NCI-H1694 treated with DMSO at 0.1 percent for 48 hours (cell line): ENCODE results near the gene MREG.

Experiments used
- DNase-seq: peaks from one replicate; lab custom pipeline; 2025; lab: John Stamatoyannopoulos, UW

Gene MREG, protein sequence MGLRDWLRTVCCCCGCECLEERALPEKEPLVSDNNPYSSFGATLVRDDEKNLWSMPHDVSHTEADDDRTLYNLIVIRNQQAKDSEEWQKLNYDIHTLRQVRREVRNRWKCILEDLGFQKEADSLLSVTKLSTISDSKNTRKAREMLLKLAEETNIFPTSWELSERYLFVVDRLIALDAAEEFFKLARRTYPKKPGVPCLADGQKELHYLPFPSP

DNA sequence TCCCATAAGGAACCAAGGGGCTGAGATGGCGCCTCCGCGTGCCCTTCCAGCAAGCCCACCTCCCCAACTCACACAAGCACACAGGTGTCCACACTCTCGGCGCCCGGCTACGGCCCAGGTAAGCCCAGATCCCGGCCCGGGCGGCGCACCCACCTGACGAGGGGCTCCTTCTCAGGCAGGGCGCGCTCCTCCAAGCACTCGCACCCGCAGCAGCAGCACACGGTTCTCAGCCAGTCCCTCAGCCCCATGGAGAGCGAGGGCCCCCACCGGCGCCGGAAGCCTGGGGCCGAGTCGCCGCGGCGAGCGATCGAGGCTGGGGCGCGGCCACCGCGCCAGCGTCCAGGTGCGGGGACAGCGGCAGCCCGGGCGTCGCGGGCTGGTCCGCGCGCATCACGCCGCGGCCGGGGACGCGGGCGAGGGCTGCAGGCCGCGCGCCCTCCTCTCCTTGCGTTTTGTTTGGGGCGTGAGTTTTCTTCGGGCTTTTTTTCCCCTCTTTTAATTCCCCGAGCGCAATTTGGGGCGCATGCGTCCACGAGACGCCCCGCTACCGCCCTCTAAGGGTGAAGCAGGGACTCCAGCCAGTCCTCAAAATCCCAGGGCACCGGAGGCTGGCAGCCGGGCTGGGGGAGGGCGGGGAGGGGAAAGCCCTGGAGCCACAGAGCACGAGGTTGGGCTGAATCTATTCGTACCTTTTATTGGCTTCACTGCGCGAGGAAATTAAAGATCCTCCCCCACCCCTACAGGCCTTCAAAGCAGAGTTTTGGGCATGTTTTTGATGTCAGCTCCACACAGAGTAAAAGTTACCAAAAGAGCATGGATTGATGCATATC lies at the start of gene MREG:
Gene MREG (minus strand): TSS at position 472 of the 830 bp plus-strand sequence. CDS start 224 bp downstream, at position 248.
- peak; percentile 82 for DNase-seq

DNA sequence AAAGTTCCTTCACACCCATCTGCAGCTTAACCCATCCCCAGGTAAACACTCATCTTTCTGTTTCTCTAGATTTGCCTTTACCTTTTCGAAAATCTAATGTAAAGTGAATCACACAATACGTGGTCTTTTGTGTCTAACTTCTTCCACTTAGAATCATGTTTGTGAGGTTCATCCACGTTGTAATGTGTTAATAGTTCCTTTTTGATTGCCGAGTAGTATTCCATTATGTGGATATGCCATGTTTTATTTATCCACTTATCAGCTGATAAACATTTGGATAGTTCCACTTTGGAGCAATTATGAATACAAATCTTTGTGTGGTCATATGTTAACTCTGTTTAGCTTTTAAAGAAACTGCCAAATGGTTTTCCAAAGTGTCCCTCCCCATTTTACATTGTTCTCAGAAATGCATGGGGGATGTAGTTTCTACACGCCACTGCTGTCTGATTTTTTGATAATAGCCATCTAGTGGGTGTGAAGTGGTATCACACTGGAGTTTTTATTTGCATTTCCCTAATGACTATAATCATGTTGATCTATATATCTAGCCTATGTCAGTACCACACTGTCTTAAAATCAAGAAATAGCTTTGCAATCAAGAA lies 46.0 kb upstream of the MREG start:
- DNase-seq, result no peak

DNA sequence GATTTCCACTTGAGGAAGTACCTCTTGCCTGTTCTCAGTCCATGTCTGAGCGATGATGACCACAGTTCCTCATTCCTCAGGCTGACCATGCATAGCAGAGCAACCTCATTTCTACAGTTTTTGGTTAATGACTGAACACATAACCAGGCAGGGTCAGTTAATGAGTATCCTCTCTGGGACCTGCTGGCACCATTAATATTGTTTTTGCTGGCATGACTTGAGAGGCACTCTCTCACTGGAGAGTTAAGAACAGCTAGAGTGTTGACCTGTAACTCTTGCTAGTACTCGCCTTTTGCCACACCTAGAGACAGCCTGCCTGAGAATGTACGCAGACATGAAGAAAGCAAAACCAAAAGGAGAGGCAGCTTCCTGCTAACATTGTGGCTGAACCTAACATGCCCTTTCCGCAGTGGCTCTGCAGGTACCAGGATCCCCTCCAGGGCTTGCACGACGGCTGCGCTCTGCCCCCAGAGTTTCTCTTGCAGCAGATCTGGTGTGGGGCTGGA lies 44.4 kb upstream of the MREG start:
- no peak for DNase-seq

DNA sequence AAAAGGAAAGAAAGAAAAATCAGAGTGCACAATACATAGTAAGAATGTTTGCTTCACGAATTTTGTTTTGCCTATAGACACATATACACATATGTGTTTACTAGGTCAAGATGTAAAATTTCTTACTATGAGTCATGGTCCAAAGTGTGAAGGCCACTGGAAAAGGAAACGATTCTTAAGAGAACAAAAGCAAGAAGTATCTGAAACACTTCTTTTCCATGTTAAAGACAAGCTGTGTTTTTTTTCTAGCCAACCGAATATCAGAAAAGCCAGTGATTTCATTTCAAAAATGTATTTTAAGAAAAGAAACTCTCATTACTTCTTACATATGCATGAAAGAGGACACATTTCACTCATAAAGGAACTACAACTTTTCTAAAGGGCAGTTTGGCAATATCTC lies 43.4 kb upstream of the MREG start:
- DNase-seq, result no peak

DNA sequence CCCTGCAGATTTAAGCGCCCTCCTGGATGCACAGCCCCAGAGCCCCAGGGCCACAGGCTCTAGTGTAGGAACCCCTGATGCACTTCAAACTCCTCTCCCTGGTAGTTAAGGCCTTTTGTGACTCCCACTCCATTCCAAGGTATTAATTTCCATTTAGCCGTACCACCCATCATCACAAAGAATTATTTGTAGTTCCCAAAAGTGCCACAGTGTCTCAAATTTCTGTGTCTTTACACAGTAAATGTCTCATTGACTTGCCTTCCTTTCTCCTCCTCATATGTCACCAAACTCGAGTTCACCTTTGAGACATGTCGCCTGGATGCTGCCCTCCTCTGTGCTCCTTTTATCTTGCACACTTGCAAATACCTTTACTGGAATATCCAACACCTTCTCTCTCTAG lies 42.3 kb upstream of the MREG start:
- DNase-seq, result no peak

DNA sequence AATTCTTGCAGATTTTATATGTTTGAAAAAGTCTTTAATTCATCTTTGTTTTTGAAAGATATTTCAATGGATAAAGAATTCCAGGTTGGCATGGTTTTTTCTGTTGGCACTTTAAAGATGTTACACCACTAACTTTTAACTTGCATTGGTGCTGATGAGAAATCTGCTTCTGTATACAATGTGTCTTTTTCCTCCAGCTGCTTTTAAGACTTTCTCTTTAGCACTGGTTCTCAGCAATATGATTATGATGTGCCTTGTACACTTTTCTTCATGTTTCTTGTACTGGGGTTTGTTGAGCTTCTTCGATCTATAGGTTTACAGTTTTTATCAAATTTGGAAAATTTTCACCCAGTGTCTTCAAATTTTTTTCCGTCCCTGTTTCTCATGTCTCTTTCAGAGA lies 39.1 kb upstream of the MREG start:
- DNase-seq, result no peak

DNA sequence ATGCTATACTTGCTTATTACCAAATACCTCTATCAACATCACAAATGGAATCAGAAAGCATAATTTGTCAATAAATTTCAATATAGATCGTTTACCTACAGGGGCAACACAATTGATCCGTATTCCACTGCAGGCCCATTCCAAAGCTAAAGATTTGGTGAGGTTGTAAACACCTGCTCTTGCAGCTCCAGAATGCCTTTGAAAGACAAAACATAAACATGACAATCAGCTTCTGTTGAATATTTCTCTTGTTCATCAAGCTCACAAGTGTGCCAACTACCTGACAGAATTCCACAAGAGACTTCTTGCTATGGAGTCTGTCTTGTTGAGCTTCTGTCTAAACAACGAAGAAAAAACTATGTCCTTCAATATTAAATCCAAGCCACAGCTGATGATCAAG lies 38.0 kb upstream of the MREG start:
- DNase-seq, result no peak

DNA sequence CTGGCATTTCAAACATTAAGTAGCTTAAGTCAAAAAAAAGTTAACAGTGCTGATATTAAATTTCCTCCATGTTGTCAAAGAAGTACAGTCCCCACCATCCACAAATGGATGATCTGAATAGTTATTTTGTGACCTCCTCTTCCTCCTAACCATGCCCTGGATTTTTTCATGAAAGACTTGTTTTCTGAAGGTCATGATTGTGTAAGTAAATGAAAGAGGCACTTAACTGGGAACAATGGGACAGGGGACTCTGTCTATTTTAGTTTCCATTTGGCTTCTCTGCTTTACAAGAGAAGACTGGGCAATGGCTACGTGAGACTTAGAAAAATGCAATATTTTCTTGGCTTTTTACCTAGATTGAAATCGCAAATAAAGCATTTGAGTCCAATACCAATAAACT lies 36.1 kb upstream of the MREG start:
- no peak for DNase-seq

DNA sequence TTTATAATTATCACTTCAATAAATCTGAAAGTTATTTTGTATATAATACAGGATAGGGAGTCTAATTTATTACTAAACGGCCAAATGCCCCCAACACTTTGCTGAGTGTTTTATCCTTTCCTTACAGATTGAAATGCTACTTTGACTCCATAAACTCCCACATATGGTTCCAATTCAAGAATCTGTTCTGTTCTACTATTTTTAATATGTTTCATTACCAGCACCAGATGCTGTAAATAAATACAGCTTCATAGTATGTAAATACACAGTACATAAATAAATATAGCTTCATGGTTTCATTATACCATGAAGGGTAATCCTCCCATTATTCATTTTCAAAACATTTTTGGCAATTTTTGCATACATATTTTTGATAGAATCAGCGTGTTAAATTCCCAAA lies 34.0 kb upstream of the MREG start:
- DNase-seq, result no peak

DNA sequence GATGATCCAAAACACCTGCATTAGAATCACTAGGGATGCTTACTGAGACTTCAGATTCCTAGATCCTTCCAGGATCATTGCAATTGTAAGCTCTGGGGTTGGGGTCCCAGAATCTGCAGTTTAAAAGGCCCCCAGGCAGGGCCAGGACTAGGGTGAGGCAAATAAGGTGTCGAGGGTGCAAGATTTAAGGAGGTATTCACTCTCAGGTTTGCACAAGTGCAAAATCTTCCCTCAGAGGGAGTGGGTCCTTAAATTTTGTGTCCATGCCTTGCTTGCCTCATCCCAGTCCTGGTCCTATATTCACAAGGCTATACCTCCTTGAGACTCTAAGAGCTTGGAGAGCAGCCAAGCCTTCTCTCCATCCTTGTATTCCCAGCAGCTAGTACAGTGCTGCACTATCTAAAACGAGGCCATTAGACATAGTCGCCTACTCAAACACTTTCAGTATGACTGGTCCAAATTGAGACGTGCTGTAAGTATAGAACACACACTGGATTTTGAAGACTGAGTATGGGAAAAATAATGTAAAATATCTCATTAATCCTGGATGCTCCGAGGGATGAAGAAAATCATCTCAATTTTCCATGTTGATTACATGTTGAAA lies 31.6 kb upstream of the MREG start:
- DNase-seq, result no peak

DNA sequence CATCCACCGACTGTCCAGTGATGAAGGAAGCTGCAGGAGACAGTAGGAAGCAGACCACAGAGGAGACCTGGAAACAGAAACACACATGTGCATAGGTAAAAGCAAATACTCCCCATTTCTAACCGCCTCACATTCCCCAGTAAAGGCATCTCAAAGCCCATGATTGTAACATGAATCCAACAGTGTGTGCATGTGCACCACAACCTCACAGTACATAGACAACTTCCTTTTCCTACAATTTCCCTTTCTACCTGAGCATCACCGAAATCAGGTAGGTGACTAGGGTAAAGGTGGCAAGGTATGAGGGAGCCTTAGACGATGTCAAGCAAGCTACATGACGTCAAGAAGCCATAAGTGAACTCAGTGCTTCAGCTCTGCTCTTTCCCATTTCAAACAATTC lies 30.6 kb upstream of the MREG start:
- DNase-seq, result no peak

DNA sequence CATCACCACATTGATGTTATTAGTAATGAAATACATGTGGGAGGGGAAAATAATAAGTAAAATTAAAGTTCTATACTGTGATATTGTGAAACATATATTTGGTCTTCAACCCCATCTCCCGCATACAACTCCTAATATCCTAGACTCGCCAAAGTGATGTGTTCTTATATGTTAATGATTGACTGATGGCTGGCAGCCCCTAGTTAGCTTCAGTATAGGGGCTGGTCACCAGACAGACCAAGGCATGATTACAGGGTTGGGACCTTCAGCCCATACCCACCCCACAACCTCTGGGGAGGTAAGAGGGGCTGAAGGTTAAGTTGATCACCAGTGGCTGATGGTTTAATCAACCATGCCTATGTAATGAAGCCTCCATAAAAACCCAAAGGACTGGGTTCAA lies 28.1 kb upstream of the MREG start:
- DNase-seq, result no peak

DNA sequence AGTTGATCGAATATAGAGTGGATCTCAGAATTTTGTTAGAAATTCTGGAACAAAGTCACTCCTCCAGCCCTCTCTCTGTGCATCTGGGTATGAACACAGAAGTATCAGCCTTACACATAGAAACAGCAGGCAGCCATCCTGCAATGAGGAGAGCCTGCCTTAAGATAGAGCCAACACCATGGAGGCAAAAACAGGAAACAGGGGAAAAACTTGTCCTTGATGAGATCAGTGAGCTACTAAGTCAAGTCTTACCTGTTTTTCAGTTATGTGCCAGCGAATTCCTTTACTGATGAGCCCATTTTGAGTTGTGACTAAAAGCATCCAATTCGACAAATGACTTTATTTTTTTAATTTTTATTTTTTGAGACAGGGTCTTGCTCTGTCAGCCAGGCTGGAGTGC lies 26.6 kb upstream of the MREG start:
- DNase-seq, result no peak

DNA sequence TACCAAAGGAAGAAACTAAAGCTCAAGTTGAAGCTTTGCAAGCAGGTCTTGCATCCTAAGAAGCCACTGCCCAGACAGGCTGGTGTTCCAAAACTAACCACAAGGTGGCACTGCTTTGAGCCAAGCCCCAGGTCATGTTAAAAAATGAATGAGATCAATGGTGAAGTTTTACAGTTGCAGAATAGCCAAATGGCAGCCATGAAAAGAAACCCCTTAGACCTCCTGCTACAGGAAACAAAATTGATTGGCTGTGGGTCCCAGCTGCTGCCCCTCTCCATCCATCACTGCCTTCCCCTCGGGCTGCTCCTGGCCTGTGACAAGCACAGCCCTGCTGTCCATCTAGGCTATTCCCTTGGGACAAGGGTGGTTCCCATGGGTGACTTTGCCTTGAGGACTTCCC lies 20.7 kb upstream of the MREG start:
- DNase-seq, result peak; percentile 63

DNA sequence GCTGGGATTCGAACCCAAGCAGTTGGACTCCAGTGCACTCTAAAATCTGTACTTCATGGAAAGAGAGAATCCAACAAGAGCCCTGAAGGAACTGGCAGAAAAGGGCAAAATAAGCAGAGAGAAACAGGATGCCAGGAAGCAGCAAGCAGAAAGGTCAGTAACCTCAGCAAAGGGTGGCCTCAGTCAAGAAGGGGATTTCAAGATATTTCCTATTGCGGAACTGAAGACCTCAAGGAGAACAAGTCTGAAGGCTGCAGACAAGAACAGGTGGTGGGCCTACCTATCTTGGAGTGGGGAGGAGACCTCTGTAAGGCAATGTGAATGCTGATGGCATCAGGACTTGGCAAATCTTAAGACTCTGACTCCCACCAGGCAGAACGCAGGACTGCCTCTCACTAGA lies 20.1 kb upstream of the MREG start:
- DNase-seq, result no peak

DNA sequence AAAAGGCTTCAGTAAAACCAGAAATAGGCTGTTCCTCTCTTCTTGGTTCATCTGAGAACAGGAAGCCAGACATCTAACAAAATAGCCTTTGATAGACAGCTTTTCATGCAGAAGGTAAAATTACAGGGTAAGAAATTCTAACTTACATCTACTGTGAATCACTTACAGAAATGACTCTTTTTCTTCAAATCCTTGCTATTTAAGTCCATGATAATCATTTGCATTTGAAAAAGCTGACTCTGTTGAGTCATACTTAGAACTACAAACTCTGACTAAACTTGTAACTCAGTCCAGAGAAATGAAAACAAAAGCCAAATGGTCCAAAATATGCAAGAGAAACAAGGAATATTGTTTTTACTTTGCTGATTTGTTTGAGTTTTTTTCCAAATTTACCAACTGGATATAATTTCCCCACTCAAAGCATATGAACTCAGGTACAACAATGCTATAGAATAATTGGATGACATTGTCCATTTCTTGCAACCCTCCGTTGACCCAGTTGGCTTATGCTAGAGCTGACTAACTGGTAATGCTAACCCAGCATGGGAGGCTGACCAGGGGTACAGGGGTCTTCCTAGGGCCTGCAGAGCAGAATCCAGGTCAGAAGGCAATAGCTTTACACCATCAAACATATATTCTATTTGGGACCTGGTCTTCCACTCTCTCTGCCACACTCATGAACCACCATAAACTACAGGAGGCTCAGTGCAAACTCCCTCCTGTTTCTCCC lies 18.8 kb upstream of the MREG start:
- DNase-seq, result no peak

DNA sequence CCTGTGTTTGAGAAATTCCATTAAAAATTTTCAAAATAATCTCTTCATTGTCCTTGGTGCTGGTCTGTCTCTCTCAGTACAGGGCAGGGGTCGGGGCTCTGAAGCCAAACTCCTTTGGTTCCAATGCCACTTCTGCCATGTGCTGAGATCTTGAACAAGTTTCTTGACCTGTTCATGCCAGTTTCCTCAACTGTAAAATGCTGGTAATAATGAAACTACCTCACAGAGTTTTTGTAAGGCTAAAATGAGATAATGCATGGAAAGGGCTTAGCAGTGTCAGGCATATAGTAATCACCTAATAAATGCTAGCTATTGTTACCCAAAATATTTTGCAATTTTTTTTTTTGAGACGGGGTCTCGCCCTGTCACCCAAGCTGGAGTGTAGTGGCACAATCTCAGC lies 16.9 kb upstream of the MREG start:
- DNase-seq, result no peak

DNA sequence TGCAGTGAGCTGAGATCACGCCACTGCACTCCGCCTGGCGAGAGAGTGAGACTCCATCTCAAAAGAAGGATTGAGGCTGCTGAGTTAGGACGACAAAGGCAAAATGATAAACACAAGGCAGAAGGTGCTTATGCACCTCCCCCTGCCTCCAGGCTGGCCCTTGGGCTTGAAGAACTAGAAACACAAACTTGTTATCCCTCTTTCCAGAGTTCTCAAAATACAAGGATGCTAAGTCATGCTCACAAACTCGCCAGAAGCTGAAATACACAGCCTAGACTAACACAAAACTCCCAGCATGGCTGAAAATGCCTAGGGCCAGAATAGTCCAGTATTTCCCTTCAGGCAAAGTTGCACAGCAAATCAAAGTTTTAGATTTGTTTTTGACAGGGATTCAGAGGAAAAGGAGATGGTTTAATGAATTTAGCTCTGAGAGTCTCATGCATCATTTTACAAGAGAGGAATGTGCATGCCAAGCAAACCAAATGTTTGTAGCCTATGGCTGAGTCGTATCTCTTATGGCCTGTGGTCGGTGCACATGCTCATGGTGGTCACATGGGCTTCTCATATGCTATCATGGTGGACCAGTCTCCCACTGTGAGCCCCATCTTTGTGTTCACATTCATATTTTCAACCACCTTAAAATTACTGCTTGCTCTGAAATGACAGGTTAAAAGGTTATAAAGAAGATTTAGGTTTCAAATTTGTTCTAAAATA lies 16.2 kb upstream of the MREG start:
- no peak for DNase-seq

DNA sequence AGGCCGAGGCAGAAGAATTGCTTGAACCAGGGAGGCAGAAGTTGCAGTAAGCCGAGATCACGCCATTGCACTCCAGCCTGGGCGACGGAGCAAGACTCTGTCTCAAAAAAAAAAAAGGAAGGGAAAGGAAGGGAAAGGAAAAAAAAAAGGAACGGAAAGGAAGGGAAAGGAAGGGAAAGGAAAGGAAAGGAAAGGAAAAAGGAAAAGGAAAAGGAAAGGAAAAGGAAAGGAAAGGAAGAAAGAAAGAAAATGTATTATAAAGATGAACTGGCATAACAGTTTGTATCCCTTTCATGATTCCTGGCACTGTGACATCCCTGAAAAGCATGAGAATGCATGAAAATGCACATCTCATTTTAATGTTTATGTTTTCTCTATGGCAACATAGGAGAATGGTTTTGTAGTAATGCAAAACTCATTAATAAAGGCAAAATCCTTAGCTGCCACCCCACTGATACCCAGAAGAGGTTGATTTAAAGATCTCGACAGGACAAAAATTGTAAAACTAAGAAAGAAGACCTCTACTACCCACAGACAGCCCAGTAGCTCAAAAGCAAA lies 11.5 kb upstream of the MREG start:
- no peak for DNase-seq

DNA sequence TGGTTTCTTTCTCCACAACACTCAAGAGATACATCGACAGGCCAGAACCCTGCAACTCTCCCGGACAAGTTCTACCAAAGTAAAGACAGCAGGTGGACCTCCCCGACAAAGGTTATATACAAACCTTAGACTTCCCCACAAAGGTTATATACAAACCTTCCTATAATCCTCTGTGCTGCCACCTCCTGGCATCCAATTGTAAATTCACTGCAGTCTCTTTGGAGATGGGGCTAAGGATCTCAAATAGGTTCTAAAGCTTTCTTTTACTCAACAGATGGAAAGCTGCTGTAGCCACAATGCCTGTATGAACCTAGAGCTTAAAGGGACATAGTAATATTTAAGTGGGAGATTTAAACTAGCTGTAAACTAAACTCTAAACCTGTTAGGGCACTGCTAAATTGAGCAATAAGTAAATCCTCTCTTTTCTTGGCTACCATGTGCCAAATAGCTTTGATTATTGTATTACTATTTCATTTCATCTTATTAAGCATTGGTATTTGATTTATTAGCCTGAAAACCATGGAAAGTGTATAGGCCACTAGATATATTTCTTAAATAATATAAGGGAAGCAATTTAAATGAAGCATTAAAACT lies 9.8 kb upstream of the MREG start:
- DNase-seq, result peak; percentile 61
